Large intestine (tissue), 3 donors: ENCODE data around the gene ANKRD40. TPM values are rescaled to one million over a fixed set of nuclear protein-coding genes. Genes with fewer than 3 reads are reported as not detected.

Experiments used
- DNase-seq, 2 donors: peaks; one replicate each; pipeline versions ENCODE4 v3.0.0 to v3.0.0-alpha.2; 2013
- H3K27ac ChIP-seq: one replicate; pipeline ENCODE4 v1.5.1; 2013; ENCODE audit warnings: low read length
- H3K27me3 ChIP-seq: 2 replicates; pipeline ENCODE4 v1.6.1; 2013; ENCODE audit warnings: low read length; ENCODE audit not compliant: control insufficient read depth, insufficient read depth
- H3K36me3 ChIP-seq: 2 replicates; pipeline ENCODE4 v1.6.1; 2013; ENCODE audit warnings: low read length; ENCODE audit not compliant: control insufficient read depth, insufficient read depth
- H3K4me1 ChIP-seq: one replicate; pipeline ENCODE4 v1.6.1; 2013; ENCODE audit warnings: low read length; ENCODE audit not compliant: control insufficient read depth, insufficient read depth
- H3K4me3 ChIP-seq: one replicate; pipeline ENCODE4 v1.5.1; 2013; ENCODE audit warnings: low read length
- H3K9me3 ChIP-seq: one replicate; pipeline ENCODE4 v1.6.1; 2013; ENCODE audit warnings: mild to moderate bottlenecking, low read depth, low read length, moderate library complexity; ENCODE audit not compliant: control insufficient read depth
- whole genome bisulfite sequencing: methylation state at CpG from one replicate; pipeline ENCODE4 v1.1.5; 2013; ENCODE audit warnings: low lambda C conversion rate; ENCODE audit not compliant: insufficient coverage; 5-methylcytosine and 5-hydroxymethylcytosine counted together
- polyA plus RNA-seq: library from polyadenylated mRNA; unstranded; fragments of 120-200 nt; gene quantifications from one replicate; pipeline ENCODE4 v1.2.1, GENCODE V29; 2013

ANKRD40 gene
- polyA plus RNA-seq, 1 donor = 25.7 TPM

- no peaks in the 10 kb centered on the region for H3K9me3 ChIP-seq
- peak overlapping the region; percentile 12 for H3K4me3 ChIP-seq
- DNase-seq = peak; percentile 86 to 95
- no peaks in the 10 kb centered on the region for H3K27me3 ChIP-seq
- H3K4me1 ChIP-seq = peaks cover 77% of the 10 kb centered on the region
- WGBS = 20% methylated on average over 2 of the region's 14 CpGs
- H3K36me3 ChIP-seq = no peaks in the 10 kb centered on the region
- H3K27ac ChIP-seq = peak overlapping the region; percentile 94
Measured at GRCh38 chr17:50686494-50687199, 21.1 kb downstream of the ANKRD40 start.

- Histone ChIP-seq H3K4me3 (peak overlapping the region; percentile 12), H3K36me3 (no peaks in the 10 kb centered on the region), H3K4me1 (peaks cover 76% of the 10 kb centered on the region), H3K27me3 (no peaks in the 10 kb centered on the region), H3K27ac (peak overlapping the region; percentile 94), H3K9me3 (no peaks in the 10 kb centered on the region)
- DNase-seq = no peak
- WGBS = 100% methylated on average over 2 of the region's 17 CpGs
Measured at GRCh38 chr17:50685691-50686493, 21.8 kb downstream of the ANKRD40 start.

GRCh38 chr17:50685334-50685665 is 22.4 kb downstream of the ANKRD40 start:
- H3K9me3 ChIP-seq = no peaks in the 10 kb centered on the region
- H3K27ac ChIP-seq = peak overlapping the region; percentile 94
- WGBS = 100% methylated on average over 1 of the region's 1 CpG
- no peak for DNase-seq
- peaks cover 70% of the 10 kb centered on the region for H3K4me1 ChIP-seq
- no peaks in the 10 kb centered on the region for H3K36me3 ChIP-seq
- no peak overlapping the region for H3K4me3 ChIP-seq
- no peaks in the 10 kb centered on the region for H3K27me3 ChIP-seq

GRCh38 chr17:50684612-50685333 is 22.9 kb downstream of the ANKRD40 start:
- Histone ChIP-seq H3K27me3 (no peaks in the 10 kb centered on the region), H3K4me1 (peaks cover 64% of the 10 kb centered on the region), H3K4me3 (no peak overlapping the region), H3K9me3 (no peaks in the 10 kb centered on the region), H3K36me3 (peaks cover 2% of the 10 kb centered on the region), H3K27ac (peak overlapping the region; percentile 94)
- WGBS = no CpG with 5 or more reads among the region's 15 CpGs
- peak; percentile 76 to 91 for DNase-seq

- H3K4me1 ChIP-seq = peaks cover 59% of the 10 kb centered on the region
Measured at GRCh38 chr17:50684288-50684611, 23.5 kb downstream of the ANKRD40 start.

GRCh38 chr17:50683434-50684287 is 24.1 kb downstream of the ANKRD40 start:
- H3K36me3 ChIP-seq = peaks cover 6% of the 10 kb centered on the region
- peak overlapping the region; percentile 94 for H3K27ac ChIP-seq
- H3K4me1 ChIP-seq = peaks cover 54% of the 10 kb centered on the region
- H3K9me3 ChIP-seq = no peaks in the 10 kb centered on the region
- no peak for DNase-seq
- no peaks in the 10 kb centered on the region for H3K27me3 ChIP-seq
- WGBS = no CpG with 5 or more reads among the region's 28 CpGs
- H3K4me3 ChIP-seq = no peak overlapping the region

More at GRCh38 chr17:50684288-50684611, 23.5 kb downstream of the ANKRD40 start:
- peak overlapping the region; percentile 94 for H3K27ac ChIP-seq
- no peak for DNase-seq
- H3K4me3 ChIP-seq = no peak overlapping the region
- no peaks in the 10 kb centered on the region for H3K9me3 ChIP-seq
- no peaks in the 10 kb centered on the region for H3K27me3 ChIP-seq
- H3K36me3 ChIP-seq = peaks cover 6% of the 10 kb centered on the region
- WGBS = 80% methylated on average over 2 of the region's 5 CpGs

GRCh38 chr17:50682938-50683337 is 24.8 kb downstream of the ANKRD40 start:
- Histone ChIP-seq H3K4me3 (no peak overlapping the region), H3K27ac (no peak overlapping the region), H3K36me3 (peaks cover 10% of the 10 kb centered on the region), H3K9me3 (no peaks in the 10 kb centered on the region), H3K27me3 (no peaks in the 10 kb centered on the region), H3K4me1 (peaks cover 47% of the 10 kb centered on the region)
- DNase-seq = no peak
- WGBS = no CpG with 5 or more reads among the region's 3 CpGs

GRCh38 chr17:50682441-50682840 is 25.3 kb downstream of the ANKRD40 start:
- peaks cover 15% of the 10 kb centered on the region for H3K36me3 ChIP-seq
- no peak overlapping the region for H3K4me3 ChIP-seq
- no peaks in the 10 kb centered on the region for H3K27me3 ChIP-seq
- no peaks in the 10 kb centered on the region for H3K9me3 ChIP-seq
- WGBS = no CpG with 5 or more reads among the region's 3 CpGs
- H3K27ac ChIP-seq = no peak overlapping the region
- no peak for DNase-seq
- peaks cover 44% of the 10 kb centered on the region for H3K4me1 ChIP-seq

GRCh38 chr17:50681263-50682200 is 26.2 kb downstream of the ANKRD40 start:
- Histone ChIP-seq H3K4me1 (peaks cover 36% of the 10 kb centered on the region), H3K9me3 (no peaks in the 10 kb centered on the region), H3K27ac (no peak overlapping the region), H3K4me3 (no peak overlapping the region), H3K36me3 (peaks cover 18% of the 10 kb centered on the region), H3K27me3 (no peaks in the 10 kb centered on the region)
- 40% methylated on average over 6 of the region's 27 CpGs for WGBS
- DNase-seq = peak in 1 of 2 donors; percentile 74
